Jurkat, Clone E6-1 (cell line): ENCODE data around the gene CFAP97D2.
"Not testable (repeated sequence)": the region's sequence is repeated elsewhere in the genome, so short reads cannot be mapped to it uniquely, and the experiment has no call there.

Experiments used
- DNase-seq: peaks from one replicate; pipeline ENCODE4 v3.0.0-alpha.2; 2011; ENCODE audit warnings: low read depth, low spot score
- H3K4me3 ChIP-seq: 2 replicates; pipeline ENCODE4 v1.5.1; 2011; ENCODE audit warnings: mild to moderate bottlenecking, low read length, control low read depth, moderate library complexity

Gene CFAP97D2

DNA sequence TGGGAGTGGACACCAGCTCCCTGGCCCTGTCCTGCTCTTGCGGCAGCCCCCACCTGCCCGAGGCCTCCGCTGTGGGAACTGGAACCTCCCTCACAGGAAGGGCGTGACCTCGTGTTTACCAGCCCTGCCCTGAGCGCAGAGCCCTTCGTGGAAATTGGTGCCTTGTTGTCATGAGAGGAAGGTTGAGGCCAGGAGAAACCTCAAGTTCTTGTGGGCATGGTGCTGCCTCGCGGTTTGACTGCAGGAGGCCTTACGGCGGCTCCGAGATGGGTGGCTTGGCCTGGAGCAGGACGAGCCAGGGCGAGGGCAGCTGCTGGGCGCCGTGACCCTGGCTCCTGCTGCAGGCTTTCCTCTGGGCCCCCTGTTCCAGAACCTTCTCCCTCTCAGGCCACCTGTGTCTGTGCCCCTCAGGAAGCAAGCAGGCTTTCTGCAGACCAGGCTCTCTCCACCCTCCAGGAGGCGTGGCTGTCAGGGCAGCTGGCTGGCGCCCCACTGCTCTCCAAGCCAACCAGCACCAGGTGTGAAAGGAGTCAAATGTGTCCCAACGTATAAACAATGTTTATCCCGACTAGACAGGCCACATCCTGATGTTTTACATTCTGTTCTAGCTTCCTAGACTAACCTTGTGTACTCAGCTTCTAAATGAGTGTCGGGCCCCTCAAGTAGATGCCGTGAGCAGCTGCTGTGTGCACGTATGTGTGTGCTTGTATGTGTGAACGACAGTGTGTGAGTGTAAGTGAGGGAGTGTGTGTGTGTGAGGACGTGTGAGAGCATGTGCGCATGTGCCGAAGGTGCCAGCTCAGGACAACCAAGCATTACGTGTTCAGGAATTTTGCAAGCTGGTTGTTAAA lies 36.2 kb upstream of the CFAP97D2 start:
- peak; percentile 78 for DNase-seq
- 0 out of 2 replicates have a peak overlapping the region, but pooled peaks have one; percentile 3 for H3K4me3 ChIP-seq

DNA sequence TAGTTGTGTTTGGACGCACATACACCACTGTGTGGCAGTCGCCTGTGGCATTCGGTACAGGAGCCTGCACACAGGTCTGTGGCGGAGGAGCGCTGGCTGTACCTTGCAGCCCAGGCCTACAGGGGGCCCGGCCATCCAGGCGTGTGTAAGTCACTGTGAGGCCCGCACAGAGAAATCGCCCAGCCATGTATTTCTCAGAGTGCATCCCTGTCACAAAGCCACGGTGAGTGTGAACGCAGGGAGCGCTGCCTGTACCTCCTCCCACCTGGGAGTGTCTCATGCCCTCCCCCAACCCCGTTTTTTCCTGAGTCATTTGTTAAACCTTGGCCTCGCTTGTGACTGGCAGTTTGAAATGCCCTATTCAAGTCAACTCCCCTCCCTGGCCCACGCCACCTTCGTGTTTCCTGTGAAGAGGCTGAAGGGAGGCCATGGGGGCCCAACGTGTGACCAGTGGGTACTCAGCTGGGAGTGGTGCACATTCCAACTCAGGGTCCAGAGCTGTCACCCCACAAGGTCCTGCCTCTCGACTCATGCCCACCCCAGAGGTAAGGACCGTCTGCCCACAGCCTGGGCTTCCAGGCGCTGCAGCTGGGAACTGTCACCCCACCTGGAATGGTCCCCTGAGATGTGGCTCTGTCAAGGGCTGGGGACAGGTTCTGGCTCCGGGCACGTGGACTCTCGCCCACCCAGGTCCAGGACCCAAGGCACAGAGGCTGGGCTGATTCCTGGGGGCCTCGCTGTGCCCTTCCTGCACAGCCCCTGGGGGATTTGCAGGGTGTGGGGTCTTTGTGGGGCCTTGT lies 35.1 kb upstream of the CFAP97D2 start:
- peak; percentile 77 for DNase-seq
- no peak overlapping the region for H3K4me3 ChIP-seq

DNA sequence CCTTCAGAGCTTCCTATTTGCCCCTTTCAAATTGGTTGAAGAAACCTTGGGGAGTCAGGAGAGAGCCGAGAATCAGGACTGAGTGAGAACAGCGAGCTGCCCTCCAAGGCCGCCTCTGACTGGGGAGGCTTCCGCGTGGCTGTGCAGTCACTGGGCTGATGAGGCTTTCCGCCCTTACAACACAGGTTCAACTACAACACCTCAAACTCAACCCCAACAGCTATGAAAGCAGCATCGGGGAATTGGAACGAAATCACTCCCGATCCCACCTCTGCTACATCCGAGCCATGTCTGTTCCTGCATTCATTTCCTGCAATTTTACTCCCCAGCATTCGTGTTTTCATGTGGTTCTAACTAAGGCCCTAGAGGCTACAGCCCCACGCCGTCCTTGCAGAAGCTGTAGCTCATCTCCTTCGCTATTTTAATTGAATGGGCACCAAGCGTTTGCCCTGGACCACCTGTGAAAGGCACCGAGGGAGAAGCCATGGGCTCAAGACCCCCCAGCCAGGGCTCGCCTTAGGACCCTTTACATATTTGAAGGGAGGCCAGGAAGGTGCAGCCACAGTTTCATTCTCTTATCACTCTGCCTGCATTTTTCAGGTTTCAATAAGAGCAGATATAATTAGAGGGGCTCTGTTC lies 34.3 kb upstream of the CFAP97D2 start:
- no peak overlapping the region for H3K4me3 ChIP-seq
- DNase-seq = no peak

DNA sequence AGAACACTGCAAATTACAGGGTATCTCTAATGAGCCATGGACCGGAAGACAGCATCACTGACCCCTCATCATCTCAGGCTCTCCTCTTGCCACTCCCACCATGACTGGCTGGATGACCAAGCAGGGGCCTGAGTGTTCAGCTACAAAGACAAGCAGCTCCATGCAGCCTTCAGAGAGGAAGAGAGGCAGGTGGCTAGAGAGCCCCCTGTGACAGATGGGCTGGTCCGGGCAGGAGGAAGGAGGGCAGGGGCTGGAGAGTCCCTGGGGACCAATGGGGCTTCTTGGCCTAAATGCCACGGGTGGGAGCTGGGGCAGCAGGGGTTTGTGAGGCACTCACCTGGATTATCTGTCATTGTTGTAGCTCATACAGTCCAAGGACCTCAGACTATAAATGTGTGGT lies 33.8 kb upstream of the CFAP97D2 start:
- no peak for DNase-seq
- H3K4me3 ChIP-seq = no peak overlapping the region

DNA sequence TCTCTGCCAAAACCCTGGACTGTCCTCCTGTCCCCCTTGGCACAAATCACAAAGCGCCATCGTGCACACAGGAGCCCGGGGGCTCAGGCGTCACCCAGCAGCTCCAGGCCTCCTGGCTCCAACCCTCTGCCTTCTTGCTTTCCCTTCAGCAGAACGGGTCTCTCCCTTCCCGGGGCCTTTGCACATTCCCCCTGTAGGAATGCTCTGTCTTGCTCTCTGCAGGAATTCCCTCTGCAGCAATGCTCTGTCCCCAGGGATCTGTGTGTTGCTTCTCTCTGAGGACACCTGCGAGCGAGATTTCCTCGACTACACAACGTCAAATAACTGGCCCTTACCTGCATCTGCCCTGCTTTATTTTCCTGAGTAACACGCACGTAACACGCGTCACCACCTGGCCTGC lies 33.3 kb upstream of the CFAP97D2 start:
- H3K4me3 ChIP-seq = no peak overlapping the region
- DNase-seq = no peak

DNA sequence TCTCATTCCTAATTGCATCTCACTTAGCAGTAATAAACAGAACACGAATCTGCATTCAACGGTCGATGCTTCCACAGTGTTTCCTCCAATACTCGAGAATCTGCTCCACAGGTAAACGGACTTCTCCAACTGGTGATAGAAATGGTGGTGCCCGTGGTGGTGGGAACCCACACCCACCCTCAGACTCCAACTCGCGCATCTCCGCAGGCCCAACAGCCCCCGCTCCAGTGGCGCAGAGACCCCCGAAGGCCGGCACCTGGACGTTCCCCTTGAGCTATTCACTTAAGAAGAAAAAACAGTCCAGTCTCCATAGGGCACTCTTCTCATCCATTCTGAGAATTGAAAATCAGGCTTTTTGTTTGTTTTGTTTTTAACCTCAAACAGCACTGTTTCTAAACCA lies 32.9 kb upstream of the CFAP97D2 start:
- H3K4me3 ChIP-seq = no peak overlapping the region
- no peak for DNase-seq

DNA sequence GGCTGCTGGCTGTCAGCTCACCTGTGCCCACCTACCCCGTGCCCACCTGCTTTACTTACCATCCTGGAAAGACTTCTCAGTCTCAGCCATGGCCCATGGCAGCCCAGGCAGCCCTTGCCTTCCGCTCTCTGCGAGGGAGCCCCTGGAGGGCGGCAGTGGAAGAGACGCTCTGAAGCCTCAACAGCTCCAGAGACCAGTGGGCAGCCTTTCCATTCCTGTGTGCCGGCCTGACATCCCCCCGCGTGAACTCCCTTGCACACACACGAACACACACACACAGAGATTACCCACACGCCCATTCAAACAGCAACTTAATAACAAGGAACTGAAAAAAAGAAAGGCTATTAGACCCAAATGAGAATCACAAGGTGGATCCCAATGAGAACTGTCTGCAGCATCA lies 32.4 kb upstream of the CFAP97D2 start:
- H3K4me3 ChIP-seq = no peak overlapping the region
- DNase-seq = no peak

DNA sequence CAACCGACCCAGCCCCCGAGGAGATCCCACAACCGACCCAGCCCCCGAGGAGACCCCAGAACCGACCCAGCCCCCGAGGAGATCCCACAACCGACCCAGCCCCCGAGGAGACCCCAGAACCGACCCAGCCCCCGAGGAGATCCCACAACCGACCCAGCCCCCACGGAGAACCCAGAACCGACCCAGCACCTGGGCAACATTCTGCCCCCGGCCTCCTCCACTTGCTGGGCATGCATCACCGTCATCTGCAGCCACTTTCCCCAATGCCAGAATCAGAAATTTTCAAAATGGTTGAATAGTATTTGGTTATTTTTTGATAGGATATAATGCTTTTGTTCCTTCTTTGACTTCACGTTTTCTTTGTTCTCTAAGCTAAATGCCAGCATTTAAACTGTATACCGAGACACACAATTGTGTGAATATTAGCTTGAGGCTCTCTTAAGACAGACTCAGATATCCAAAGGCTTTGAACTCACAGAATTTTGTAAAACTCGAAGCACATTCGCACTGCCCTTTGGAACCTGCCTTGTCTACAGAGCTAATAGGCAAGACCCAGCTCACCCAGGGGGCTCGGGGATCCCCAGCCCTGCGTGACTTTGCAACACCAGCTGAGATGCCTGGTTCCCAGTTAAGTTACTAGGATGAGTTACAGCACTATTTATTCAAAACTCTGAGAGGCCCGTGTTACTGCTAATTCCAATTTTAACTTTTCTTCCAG lies 31.1 kb upstream of the CFAP97D2 start:
- H3K4me3 ChIP-seq = peak overlapping the region; percentile 40
- DNase-seq = no peak

DNA sequence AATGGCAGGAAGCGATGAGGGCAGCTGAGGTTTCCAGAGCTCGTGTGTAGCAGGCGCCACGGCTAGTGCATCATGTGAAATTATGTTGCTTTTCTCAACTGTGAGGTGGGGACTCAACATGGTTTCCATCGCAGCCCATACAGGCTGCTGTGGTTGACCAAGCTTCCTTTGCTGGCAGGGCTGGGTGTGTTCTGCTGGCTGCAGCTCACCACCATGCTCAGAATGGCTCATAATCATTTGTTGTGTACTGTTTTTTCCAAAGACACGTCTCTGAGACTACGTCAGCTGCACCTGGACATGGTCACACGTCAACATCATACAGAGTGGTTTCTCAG lies 30.6 kb upstream of the CFAP97D2 start:
- peak; percentile 95 for DNase-seq
- peak overlapping the region; percentile 40 for H3K4me3 ChIP-seq

DNA sequence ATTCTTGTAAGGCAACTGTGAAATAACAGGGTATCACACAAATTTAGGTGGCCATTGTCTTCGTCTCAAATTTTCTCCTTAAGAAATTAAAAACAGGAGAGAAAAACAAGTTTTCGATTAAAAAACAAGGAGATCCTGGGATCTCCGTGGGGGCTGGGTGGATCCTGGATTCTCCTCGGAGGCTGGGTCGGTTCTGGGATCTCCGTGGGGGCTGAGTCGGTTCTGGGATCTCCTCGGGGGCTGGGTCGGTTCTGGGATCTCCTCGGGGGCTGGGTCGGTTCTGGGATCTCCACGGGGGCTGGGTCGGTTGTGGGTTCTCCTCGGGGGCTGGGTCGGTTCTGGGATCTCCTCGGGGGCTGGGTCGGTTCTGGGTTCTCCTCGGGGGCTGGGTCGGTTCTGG lies 30.2 kb upstream of the CFAP97D2 start:
- peak overlapping the region; percentile 40 for H3K4me3 ChIP-seq
- DNase-seq = not testable (repeated sequence)

DNA sequence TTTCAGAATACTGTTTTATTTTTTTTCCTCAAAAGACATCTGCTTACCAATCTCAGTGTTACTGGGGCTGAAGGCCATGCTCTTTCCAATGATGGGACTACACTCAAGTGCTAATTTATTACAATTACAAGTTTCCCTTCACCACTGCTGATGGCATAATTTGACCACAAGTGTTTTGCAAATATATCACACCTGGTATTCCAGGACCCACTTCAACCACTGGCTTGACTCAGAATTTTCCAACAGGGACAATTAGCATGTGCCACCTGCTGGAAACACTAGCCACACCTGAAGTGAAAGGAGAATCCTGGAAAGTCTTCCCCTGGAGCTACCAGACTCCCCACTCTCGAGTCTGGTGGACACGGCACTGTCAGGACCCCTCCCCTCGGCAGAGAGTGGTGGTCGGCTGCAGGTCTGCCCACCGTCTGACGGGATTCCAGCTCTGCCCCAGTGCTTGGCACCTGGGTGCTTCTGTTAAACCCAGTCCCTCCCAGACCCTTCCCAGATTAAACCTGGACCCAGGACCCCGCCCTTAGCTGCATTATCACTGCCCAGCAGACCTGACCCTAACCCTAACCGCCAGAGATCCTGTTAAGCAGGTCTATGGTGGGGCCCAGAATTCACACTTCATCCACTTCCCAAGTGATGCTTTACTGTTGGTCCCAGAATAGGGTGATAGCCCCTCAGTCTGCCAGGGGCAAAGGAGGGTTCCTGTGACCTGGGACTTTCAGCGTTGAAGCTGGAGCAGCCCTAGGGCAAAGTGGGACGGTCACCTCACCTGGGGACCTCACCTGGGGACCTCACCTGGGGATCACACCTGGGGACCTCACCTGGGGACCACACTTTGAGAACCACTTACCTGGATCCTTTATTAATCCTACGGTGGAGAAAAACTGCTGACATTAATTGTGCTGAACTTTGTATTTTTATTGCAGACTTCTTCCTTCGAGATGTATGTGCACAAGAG lies 29.0 kb upstream of the CFAP97D2 start:
- DNase-seq = no peak
- H3K4me3 ChIP-seq = no peak overlapping the region

DNA sequence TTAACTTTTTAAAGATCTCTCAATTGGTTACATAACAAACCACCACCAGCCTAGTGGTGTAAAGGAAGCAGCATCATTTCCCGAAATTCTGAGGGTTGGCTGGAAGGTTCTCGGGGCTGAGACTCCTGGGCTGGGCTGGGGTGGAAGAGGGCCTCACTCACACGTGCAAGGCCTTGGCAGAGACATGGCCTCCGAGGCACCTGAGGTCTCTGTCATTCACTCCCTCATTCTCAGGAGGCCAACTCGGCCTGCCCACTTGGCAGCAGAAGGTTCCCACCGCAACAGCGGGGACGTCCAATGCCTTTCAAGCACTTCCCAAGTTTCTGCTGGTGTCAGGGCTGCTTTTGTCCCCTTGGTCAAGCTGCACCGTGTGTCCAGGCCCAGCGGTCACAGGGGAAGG lies 28.0 kb upstream of the CFAP97D2 start:
- no peak overlapping the region for H3K4me3 ChIP-seq
- no peak for DNase-seq

DNA sequence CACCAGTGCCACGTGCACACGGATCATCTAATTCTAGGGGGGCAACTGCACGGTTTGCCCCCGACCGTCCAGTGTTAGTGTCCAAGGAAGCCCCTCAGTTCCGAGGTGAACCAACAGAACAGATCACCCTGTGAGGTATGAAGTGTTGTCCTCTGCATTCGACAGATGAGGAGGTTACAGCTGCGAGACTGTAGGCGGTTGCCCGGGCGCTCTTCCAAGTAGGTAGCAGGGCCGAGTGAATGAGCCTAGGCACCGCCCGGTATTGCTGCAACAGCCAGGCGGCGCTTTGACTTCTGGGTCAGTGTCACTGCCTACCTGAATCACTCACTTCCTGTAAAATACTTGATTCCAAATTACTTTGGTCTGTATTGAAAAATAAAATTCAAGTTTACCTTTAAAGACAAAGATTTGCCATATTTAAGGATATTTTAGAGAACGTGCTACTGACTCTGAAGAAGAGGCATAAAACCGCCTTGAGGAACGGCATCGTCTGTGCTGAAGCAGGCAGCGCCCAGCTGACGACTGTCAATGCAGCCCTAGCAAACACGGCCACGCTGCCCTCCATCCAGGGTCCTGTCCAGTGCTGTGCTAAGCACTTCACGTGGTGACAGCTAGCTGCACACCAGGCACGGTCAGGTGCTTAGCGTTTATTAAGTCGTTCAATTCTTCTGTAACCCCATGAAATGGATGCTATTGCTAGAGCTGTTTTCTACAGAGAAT lies 27.3 kb upstream of the CFAP97D2 start:
- H3K4me3 ChIP-seq = no peak overlapping the region
- no peak for DNase-seq

DNA sequence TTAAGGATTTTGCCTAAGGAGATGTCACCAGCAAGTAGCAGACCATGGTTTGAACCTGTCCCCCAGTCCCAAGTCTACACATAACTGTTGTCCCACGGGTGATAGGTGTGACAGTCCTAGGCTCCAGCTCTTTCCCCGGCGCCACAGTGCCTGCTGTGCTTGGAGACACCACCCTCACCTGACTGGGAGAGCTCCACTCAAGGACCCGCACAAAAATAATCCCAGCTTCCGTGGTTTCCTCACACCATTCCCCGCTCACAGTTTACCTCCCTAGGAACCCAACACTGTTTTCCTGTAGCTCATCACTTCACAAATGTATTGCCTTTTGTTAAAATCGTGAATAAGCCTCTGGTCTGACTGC lies 26.8 kb upstream of the CFAP97D2 start:
- DNase-seq = no peak
- no peak overlapping the region for H3K4me3 ChIP-seq

DNA sequence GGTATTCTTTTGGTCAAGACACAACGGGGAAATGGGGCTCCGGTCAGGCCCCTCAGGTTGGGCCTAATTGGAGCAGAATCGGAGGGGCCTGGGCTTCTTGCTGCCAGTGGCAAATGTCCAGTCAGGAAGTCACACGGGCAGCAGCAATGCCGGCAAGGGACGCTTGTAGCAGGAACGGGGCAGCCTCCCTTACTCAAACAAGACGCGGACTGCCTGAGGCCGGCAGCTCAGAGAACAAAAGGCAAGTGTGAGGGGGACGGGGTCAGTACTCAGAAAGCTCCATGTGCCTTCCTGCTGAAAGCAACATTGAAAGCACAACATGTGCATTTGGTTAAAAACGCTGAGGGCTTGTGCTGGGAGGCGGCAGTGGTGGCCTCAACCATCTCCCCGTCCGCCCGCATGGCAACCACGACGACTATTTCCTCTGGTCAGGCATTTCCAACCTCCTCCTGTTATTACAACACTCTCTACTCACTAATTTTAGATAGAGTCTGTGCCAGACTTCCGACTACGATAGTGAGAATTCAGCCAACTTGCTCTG lies 26.2 kb upstream of the CFAP97D2 start:
- no peak overlapping the region for H3K4me3 ChIP-seq
- DNase-seq = no peak

DNA sequence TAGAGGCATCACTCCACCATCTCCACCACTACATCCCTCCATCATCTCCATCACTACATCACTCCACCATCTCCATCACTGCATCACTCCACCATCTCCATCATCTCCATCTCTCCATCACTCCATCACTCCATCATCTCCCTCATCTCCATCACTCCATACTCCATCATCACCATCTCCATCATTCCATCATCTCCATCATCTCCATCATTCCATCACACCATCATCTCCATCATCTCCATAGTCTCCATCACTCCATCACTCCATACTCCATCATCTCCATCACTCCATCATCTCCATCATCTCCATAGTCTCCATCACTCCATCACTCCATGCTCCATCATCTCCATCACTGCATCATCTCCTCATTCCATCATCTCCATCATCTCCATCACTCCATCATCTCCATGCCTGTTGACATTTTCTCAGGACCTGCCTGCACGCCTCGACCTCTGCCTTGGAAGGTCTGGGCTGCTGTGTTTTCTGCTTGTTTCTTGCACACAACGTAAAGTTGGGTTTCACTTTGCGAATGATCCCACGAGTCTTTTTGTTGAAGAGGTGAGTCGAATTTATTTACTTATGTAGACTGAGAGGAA lies 25.5 kb upstream of the CFAP97D2 start:
- H3K4me3 ChIP-seq = no peak overlapping the region
- DNase-seq = no peak

DNA sequence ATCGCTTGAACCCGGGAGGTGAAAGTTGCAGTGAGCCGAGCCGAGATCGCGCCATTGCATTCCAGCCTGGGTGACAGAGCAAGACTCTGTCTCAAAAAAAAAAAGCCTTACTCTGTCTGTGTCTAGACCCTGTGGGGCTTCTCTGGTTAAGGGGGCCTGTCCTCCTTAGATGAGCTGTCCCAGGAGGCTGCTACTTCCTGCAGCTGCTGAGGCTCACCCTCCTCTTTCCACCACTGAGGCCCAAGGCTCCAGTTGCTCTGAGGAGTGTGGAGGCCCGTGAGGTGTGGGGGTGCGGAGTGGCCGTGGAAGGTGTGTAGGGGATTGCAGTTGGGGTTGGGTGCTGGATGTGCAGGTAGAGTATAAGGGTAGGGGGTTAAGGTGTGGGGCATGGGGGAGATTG lies 24.6 kb upstream of the CFAP97D2 start:
- peak; percentile 78 for DNase-seq
- peak overlapping the region; percentile 24 for H3K4me3 ChIP-seq
